Hematopoietic multipotent progenitor cell treated with erythropoietin and hydrocortisone succinate and interleukin-3 and kit ligand, for 6 days (in vitro differentiated cells): ENCODE measurements around the gene OCLN.
"Not testable (repeated sequence)": the region's sequence is repeated elsewhere in the genome, so short reads cannot be mapped to it uniquely, and the experiment has no call there.

ENCODE experiments used
- DNase-seq: peaks from one replicate; pipeline ENCODE4 v3.0.0-alpha.2; 2015

OCLN gene

GRCh38 chr5:69491838-69492390, 676 bp upstream of the OCLN start:
- DNase-seq, result no peak

DNA sequence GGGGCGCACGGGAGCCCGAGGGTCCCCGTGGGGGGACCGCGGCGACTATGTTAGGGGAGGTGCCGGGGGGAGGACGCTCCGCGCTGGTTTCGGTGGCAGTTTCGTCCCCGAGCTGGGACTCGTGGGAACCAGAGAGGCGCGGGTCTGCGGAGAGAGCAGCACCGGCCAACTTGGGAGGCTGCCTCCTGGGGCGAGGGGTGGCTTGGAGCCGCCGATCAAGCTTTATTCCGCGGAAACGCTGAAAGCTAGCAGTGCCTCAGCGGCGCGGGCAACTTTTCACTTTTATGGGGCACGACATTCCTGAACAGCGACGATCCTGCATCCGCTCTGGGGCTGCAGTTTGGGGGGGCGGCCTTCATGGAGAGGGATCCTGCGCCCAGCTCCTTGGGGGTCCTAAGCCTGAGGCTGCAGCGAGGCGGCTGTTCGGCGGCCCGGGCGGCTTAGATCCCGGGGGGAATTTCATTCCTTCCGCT, 369 bp downstream of the OCLN start:
- peak; percentile 61 for DNase-seq

DNA sequence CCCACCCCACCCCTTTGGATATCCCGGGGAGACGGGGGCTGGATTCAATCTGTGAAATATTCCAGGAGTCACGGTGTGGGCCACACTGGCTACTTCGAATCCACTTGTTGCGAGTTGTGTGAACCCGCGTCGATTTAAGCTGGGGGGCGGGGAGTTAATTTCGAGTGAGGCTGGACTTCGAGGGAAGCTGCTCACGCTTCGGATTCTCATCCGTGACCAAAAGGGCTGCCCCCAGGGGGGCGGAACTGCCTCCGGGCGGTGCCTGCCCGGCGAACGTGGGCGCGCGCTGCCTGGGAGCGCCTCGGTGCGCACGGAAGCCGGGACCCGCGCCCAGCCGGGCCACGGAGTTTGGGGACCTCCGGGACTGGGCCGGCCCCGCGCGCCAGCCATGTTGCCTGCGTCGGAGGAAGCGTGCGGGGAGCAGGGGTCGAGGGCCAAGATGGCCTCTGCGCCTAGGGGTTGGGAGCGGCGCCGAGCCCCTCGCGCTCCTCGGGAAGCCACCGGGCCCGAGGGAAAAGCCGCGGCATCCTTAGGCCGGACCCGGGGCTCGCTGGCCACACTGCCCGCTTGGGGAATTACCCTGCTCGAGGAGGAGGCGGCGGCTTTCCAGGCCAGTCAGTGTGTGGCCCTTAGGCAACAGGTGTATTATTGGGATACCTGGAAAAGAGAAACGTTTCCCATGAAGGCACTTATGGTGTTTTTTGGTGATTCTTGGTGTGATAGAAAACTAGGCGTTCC, 975 bp downstream of the OCLN start:
- DNase-seq, result peak; percentile 61

DNA sequence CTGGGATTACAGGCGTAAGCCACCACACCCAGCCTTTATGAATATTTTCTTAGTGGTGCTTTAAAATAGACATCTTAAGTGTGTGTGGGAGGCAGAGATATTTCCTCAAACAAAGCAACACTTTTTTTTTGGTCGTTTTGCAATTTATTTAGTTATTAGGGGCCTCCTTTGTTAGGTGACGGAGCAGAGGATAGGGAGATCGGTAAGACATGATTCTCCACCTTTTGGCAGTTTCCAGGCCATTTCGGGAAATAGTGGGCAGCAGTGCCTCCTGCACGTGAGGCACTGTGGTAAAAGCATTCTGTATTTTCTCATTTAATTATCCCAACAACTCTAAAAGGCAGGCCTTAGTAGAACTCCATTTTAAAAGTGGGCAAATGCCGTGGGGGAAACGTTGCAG, 1.9 kb downstream of the OCLN start:
- DNase-seq, result no peak

- no peak for DNase-seq
Observed at GRCh38 chr5:69497006-69497520, 4.5 kb downstream of the OCLN start.

GRCh38 chr5:69498384-69498783, 5.8 kb downstream of the OCLN start:
- DNase-seq, result no peak

- no peak for DNase-seq
Observed at GRCh38 chr5:69502367-69502766, 9.8 kb downstream of the OCLN start.

DNA sequence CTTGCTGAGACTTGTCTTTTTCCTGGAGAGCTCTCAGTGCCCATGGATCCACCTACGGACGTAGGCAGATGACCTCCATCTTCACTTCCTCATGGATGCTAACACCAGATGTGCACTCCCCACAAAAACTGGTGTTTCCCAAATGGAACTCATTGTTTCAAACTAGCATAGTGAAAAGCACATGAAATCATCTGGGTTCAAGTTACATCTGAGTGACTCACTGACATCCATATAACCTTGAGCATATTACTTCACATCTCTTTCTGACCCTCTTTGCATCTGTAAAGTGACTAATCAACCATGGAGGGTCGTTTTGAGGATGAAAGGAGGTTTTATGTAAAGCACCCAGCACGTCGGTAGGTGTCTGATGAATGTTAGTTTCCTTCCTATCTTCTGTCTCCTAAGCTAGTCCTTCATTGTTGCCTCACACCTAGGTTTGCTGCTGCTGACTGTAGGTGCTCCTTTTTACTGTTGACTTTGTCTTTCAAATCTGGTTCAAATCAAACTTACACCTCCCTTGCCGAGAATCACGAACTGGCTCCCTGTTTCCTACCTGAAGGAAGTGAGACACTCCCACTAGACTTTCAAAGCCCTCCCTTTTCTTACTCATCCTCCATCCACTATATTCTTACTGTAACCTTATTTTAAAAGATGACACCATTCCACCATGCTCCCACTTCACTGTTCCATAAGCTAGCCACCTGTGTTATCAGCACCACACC, 10.3 kb downstream of the OCLN start:
- DNase-seq, result no peak

DNA sequence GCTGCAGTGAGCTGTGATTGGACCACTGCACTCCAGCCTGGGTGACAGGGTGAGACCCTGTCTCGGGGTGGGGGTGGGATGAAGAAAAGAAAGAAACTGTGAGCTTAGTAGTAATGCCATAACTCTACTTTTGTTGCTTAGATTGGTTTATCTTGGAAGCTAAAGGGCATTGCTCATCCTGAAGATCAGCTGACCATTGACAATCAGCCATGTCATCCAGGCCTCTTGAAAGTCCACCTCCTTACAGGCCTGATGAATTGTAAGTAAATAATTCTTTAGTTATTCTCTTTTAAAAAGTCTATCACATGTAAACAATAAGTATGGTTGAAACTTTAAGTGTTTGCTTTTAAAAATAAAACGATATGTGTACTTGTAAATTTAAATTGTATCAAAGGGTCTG, 11.4 kb downstream of the OCLN start:
- DNase-seq, result no peak

DNA sequence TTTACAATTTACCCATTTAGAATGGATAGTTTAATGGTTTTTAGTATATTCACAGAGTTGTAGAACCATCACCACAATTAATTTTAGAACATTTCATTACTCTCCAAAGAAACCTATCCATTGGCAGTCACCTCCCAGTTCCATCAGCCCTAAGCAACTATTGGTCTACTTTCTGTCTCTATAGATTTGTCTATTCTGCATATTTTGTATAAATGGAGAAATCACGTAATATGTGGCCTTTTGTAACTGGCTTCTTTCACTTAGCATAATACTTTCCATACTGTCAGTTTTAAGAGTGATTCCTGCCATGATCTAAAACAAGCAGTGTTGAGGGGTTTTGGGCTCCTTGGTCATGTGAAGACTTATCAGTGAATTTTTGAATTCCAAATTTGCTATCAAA, 12.7 kb downstream of the OCLN start:
- DNase-seq, result no peak

GRCh38 chr5:69509212-69509611, 16.6 kb downstream of the OCLN start:
- DNase-seq, result no peak

GRCh38 chr5:69510694-69511093, 18.1 kb downstream of the OCLN start:
- DNase-seq, result no peak

GRCh38 chr5:69512740-69513260, 20.2 kb downstream of the OCLN start:
- DNase-seq, result no peak

DNA sequence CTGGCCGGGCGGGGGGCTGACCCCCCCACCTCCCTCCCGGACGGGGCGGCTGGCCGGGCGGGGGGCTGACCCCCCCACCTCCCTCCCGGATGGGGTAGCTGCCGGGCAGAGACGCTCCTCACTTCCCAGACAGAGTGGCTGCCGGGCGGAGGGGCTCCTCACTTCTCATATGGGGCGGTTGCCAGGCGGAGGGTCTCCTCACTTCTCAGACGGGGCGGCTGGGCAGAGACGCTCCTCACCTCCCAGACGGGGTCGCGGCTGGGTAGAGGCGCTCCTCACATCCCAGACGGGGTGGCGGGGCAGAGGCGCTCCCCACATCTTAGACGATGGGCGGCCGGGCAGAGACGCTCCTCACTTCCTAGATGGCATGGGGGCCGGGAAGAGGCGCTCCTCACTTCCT, 23.0 kb downstream of the OCLN start:
- not testable (repeated sequence) for DNase-seq

DNA sequence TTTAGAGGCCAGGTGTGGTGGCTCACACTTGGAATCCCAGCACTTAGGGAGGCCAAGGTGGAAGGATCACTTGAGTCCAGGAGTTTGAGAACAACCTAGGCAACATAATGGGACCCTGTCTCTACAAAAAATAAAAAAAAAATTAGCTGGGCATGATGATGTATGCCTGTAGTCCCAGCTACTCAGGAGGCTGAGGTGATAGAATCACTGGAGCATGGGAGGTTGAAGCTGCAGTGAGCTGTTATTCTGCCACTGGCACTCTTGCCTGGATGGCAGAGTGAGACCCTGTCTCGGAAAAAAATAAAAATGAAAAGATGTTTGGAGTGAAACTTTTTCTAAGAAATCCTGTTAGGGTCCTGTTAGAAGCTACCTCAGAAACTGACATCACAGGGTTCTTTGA, 24.2 kb downstream of the OCLN start:
- no peak for DNase-seq

DNA sequence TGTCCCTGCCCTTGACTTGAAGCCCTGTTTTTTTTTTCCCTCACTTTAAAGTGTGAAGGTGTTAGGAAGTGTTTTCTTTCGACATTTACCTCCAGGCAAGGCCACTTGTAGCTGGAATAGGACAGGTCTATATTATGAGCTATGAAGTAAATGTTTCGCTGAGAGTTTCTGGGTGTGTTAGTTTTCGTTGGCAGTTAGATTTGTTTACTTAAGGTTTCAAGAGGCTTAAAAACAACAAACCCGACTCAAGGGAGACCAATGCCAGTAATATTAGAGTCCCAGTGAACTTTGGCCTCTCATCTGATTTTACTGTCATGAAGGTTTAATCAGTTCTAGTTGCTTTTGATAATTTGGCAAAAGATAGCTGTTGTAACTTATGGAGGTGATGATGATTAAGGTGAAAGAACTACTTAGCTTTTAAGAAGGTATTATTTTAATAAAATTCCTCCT, 25.2 kb downstream of the OCLN start:
- no peak for DNase-seq

- no peak for DNase-seq
Observed at GRCh38 chr5:69519285-69519684, 26.7 kb downstream of the OCLN start.

DNA sequence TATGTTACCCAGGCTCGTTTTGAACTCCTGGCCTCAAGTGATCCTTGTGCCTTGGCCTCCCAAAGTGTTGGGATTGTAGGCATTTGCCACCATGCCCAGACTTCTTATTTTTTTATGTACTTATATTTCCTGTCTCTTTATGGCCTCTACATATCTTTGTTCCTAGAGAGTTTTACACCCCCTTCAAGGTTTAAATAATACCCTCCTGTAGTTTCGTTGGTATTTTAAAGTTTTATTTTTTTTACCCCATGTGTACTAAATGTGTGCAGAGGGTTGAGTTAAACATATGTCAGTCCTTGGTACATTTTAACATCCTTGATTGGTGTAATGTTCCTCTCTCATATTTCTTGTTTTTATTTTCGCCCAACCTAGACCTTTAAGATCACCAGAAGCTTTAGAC, 29.4 kb downstream of the OCLN start:
- DNase-seq, result no peak

GRCh38 chr5:69525490-69525889, 32.9 kb downstream of the OCLN start:
- no peak for DNase-seq

GRCh38 chr5:69526660-69527059, 34.1 kb downstream of the OCLN start:
- DNase-seq, result no peak

- DNase-seq, result peak; percentile 46
Observed at GRCh38 chr5:69527128-69527770, 34.7 kb downstream of the OCLN start.

DNA sequence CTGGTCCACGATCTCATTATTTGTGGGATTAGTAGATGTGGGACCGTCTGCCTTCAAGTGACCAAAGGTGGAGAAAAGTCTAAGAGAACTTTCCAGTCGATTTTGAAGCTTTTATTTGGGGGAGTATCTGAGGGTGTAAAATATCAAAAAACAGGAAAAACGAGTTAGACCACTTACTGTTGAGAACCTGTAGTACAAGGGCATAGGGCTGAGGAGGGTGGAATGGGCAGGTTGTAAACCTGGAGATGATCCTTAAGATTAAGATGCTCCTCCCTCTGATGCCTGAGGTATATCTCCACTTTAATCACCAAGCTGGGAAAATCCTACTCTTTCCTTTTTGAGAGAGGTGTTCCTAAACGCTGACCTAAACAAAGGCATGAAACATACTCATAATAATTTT, 35.4 kb downstream of the OCLN start:
- DNase-seq, result no peak

- DNase-seq, result no peak
Observed at GRCh38 chr5:69528609-69529008, 36.0 kb downstream of the OCLN start.
